HepG2 (cell line): Measurements from ENCODE around the gene ACOT4. TPM values are rescaled to one million over a fixed set of nuclear protein-coding genes. Genes with fewer than 3 reads are reported as not detected.

Experiments used
- ATF7-NPFF ChIP-seq: sonication (generic); formaldehyde crosslinking; IDR thresholded peaks from 2 replicates; pipeline ENCODE4 v1.8.1; 2023; ENCODE audit warnings: mild to moderate bottlenecking, low read depth, missing genetic modification reagents, moderate library complexity
- ATRX ChIP-seq: sonication (generic); formaldehyde crosslinking; IDR thresholded peaks from 2 replicates; pipeline ENCODE4 v1.4.0; 2020; ENCODE audit warnings: missing genetic modification reagents, borderline replicate concordance
- BATF2 ChIP-seq: sonication (generic); formaldehyde crosslinking; IDR thresholded peaks from 2 replicates; pipeline ENCODE4 v1.8.0; 2022; ENCODE audit warnings: mild to moderate bottlenecking, missing genetic modification reagents, moderate library complexity
- CEBPB ChIP-seq: IDR thresholded peaks from 2 replicates; pipeline ENCODE4 v1.6.1; 2011; ENCODE audit warnings: low read depth, low read length, improper control_type of control experiment, borderline replicate concordance
- ELF1 ChIP-seq: sonication (generic); formaldehyde crosslinking; IDR thresholded peaks from 2 replicates; pipeline ENCODE4 v1.4.0; 2020; ENCODE audit warnings: missing genetic modification reagents
- GTF3A ChIP-seq: sonication (generic); formaldehyde crosslinking; conservative IDR thresholded peaks from 2 replicates; pipeline ENCODE4 v1.4.0; 2020; ENCODE audit warnings: mild to moderate bottlenecking, missing genetic modification reagents
- HDAC2 ChIP-seq: sonication (generic); formaldehyde crosslinking; IDR thresholded peaks from 2 replicates; pipeline ENCODE4 v1.4.0; 2020; ENCODE audit warnings: missing genetic modification reagents
- HIVEP1 ChIP-seq: sonication (generic); formaldehyde crosslinking; IDR thresholded peaks from 2 replicates; pipeline ENCODE4 v1.4.0; 2020; ENCODE audit warnings: mild to moderate bottlenecking, missing genetic modification reagents
- HNRNPLL ChIP-seq: fragments of 200-400 bp; formaldehyde crosslinking; IDR thresholded peaks from 2 replicates; pipeline ENCODE4 v1.6.1; 2017; ENCODE audit warnings: mild to moderate bottlenecking, low read depth, low read length; ENCODE audit not compliant: poor library complexity, severe bottlenecking
- HOXD1 ChIP-seq: sonication (generic); formaldehyde crosslinking; IDR thresholded peaks from 2 replicates; pipeline ENCODE4 v1.5.0; 2020; ENCODE audit warnings: missing genetic modification reagents
- KDM5A ChIP-seq: fragments of 200-600 bp; sonication (generic); IDR thresholded peaks from 2 replicates; pipeline ENCODE4 v1.7.0; 2018; ENCODE audit warnings: antibody characterized with exemption, mild to moderate bottlenecking, low read length, borderline replicate concordance
- RFXANK ChIP-seq: IDR thresholded peaks from 2 replicates; pipeline ENCODE4 v1.6.1; 2016
- SIN3A ChIP-seq: IDR thresholded peaks from 2 replicates; pipeline ENCODE4 v1.6.1; 2011; ENCODE audit warnings: low read depth, mild to moderate bottlenecking, control low read depth, low read length, borderline replicate concordance
- SNRNP70 ChIP-seq: fragments of 200-400 bp; formaldehyde crosslinking; IDR thresholded peaks from 2 replicates; pipeline ENCODE4 v1.6.1; 2017; ENCODE audit warnings: mild to moderate bottlenecking, low read depth, low read length, moderate library complexity
- SP1 ChIP-seq, 2 experiments: fragments of 450-650 bp in 1 of 2; sonication (generic) in 1 of 2; formaldehyde crosslinking in 1 of 2; IDR thresholded peaks; 2 replicates each; pipeline versions ENCODE4 v1.4.0 to v1.6.1; 2016 to 2020; ENCODE audit warnings: missing genetic modification reagents in 1 of 2
- STAT5B ChIP-seq: sonication (generic); formaldehyde crosslinking; IDR thresholded peaks from 2 replicates; pipeline ENCODE4 v1.4.0; 2020; ENCODE audit warnings: missing genetic modification reagents
- TBX3 ChIP-seq: fragments of 450-650 bp; IDR thresholded peaks from 2 replicates; pipeline ENCODE4 v1.6.1; 2017; ENCODE audit warnings: antibody characterized with exemption, mild to moderate bottlenecking, inconsistent platforms, borderline replicate concordance
- TCF7 ChIP-seq: sonication (generic); IDR thresholded peaks from 2 replicates; pipeline ENCODE4 v1.6.1; 2016; ENCODE audit warnings: antibody characterized with exemption, low read depth
- YEATS4 ChIP-seq: sonication (generic); formaldehyde crosslinking; IDR thresholded peaks from 2 replicates; pipeline ENCODE4 v1.4.0; 2020; ENCODE audit warnings: missing genetic modification reagents, borderline replicate concordance
- ZBTB21 ChIP-seq: sonication (generic); formaldehyde crosslinking; IDR thresholded peaks from 2 replicates; pipeline ENCODE4 v1.4.0; 2020; ENCODE audit warnings: missing genetic modification reagents
- ZBTB7A ChIP-seq: sonication (generic); formaldehyde crosslinking; IDR thresholded peaks from 2 replicates; pipeline ENCODE4 v1.8.0; 2022; ENCODE audit warnings: mild to moderate bottlenecking, missing genetic modification reagents
- ZFP36 ChIP-seq: fragments of 150-350 bp; IDR thresholded peaks from 2 replicates; pipeline ENCODE4 v1.6.1; 2018; ENCODE audit warnings: borderline replicate concordance, low read length, low read depth; ENCODE audit not compliant: partially characterized antibody
- ZNF20 ChIP-seq: sonication (generic); formaldehyde crosslinking; IDR thresholded peaks from 2 replicates; pipeline ENCODE4 v1.4.0; 2020; ENCODE audit warnings: mild to moderate bottlenecking, moderate library complexity, missing genetic modification reagents
- ZNF484 ChIP-seq: sonication (generic); formaldehyde crosslinking; IDR thresholded peaks from 2 replicates; pipeline ENCODE4 v1.5.1; 2020; ENCODE audit warnings: mild to moderate bottlenecking, low read depth, missing genetic modification reagents, borderline replicate concordance
- ZNF549 ChIP-seq: sonication (generic); formaldehyde crosslinking; IDR thresholded peaks from 2 replicates; pipeline ENCODE4 v1.5.0; 2020; ENCODE audit warnings: missing genetic modification reagents
- ZNF616 ChIP-seq: sonication (generic); formaldehyde crosslinking; IDR thresholded peaks from 2 replicates; pipeline ENCODE4 v1.5.0; 2020; ENCODE audit warnings: low read depth, mild to moderate bottlenecking, missing genetic modification reagents
- ZNF670 ChIP-seq: sonication (generic); formaldehyde crosslinking; IDR thresholded peaks from 2 replicates; pipeline ENCODE4 v1.8.0; 2022; ENCODE audit warnings: mild to moderate bottlenecking, missing genetic modification reagents, borderline replicate concordance
- ZNF674 ChIP-seq: sonication (generic); formaldehyde crosslinking; IDR thresholded peaks from 2 replicates; pipeline ENCODE4 v1.5.0; 2020; ENCODE audit warnings: low read depth, mild to moderate bottlenecking, missing genetic modification reagents
- ZSCAN9 ChIP-seq: IDR thresholded peaks from 2 replicates; pipeline ENCODE4 v1.6.1; 2016; ENCODE audit warnings: borderline replicate concordance
- ZZZ3 ChIP-seq: sonication (generic); formaldehyde crosslinking; IDR thresholded peaks from 2 replicates; pipeline ENCODE4 v1.4.0; 2020; ENCODE audit warnings: missing genetic modification reagents, mild to moderate bottlenecking, borderline replicate concordance
- polyA plus RNA-seq, 8 experiments: library from polyadenylated mRNA; depleted of rRNA in 3 of 8; stranded (reverse) in 7 of 8; unstranded in 1 of 8; fragments of >200 nt; fragmentation: Illumina TruSeq in 4 of 8; extraction: Trizol in 4 of 8; gene quantifications; 2 replicates each; pipeline versions ENCODE4 v1.2.1 to v1.2.3, GENCODE V29; 2011 to 2016; ENCODE audit warnings: low read depth in 4 of 8, missing spikeins in 1 of 8, mixed read lengths in 1 of 8; ENCODE audit not compliant: insufficient read depth in 1 of 8
- total RNA-seq, 5 experiments: library from RNA; depleted of rRNA; stranded (reverse); fragments of >200 nt; fragmentation: Illumina TruSeq; extraction: Trizol; gene quantifications; 2 replicates each; pipeline ENCODE4 v1.2.3, GENCODE V29; 2016; ENCODE audit warnings: low read depth in 1 of 5
- TF ChIP-seq, protein P1 (sequence below): sonication (generic); formaldehyde crosslinking; IDR thresholded peaks from 2 replicates; pipeline ENCODE4 v1.8.1; 2023; ENCODE audit warnings: mild to moderate bottlenecking, missing genetic modification reagents

The ACOT4 gene
- total and polyA plus RNA-seq, 2 of the 13 experiments (the other 11 are each of a cell fraction or from before 2014, with no cell fraction given), result 0.04 to 0.05 TPM

GRCh38 chr14:73644531-73645247 is 53.0 kb downstream of the ACOT4 start, which contains the start of gene DNAL1 (continued):
- TF ChIP-seq CEBPB, result no peak
- peak; percentile 38; the same call in 1 of the 2 replicates for TF ChIP-seq HDAC2 (CRISPR knock-in tag)
- TF ChIP-seq ZZZ3, result no peak
- TF ChIP-seq ZNF616 (CRISPR knock-in tag), result no peak
- TF ChIP-seq RFXANK, result no peak
- no peak for TF ChIP-seq SNRNP70
- peak; percentile 92 for TF ChIP-seq HNRNPLL
- TF ChIP-seq ZFP36, result no peak
- TF ChIP-seq ATF7-NPFF (CRISPR knock-in tag), result peak; percentile 37; the same call in 1 of the 2 replicates
- TF ChIP-seq ZNF484 (CRISPR knock-in tag), result no peak
- TF ChIP-seq HIVEP1, result no peak
- no peak for TF ChIP-seq ATRX (CRISPR knock-in tag)
- TF ChIP-seq ZNF549 (CRISPR knock-in tag), result no peak
- no peak for TF ChIP-seq BATF2 (CRISPR knock-in tag)
- no peak for TF ChIP-seq TBX3
- no peak for TF ChIP-seq ZNF674 (CRISPR knock-in tag)
- no peak for TF ChIP-seq ZSCAN9
- TF ChIP-seq, protein P1, sequence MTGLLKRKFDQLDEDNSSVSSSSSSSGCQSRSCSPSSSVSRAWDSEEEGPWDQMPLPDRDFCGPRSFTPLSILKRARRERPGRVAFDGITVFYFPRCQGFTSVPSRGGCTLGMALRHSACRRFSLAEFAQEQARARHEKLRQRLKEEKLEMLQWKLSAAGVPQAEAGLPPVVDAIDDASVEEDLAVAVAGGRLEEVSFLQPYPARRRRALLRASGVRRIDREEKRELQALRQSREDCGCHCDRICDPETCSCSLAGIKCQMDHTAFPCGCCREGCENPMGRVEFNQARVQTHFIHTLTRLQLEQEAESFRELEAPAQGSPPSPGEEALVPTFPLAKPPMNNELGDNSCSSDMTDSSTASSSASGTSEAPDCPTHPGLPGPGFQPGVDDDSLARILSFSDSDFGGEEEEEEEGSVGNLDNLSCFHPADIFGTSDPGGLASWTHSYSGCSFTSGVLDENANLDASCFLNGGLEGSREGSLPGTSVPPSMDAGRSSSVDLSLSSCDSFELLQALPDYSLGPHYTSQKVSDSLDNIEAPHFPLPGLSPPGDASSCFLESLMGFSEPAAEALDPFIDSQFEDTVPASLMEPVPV (CRISPR knock-in tag), result no peak; the same call in 1 of the 2 replicates
- TF ChIP-seq STAT5B (CRISPR knock-in tag), result no peak
- peak; percentile 63; the same call in 1 of the 2 replicates for TF ChIP-seq ELF1 (CRISPR knock-in tag)
- TF ChIP-seq ZNF20, result no peak
- no peak for TF ChIP-seq ZBTB21 (CRISPR knock-in tag)
- TF ChIP-seq HOXD1, result no peak
- TF ChIP-seq SIN3A, result peak; percentile 81; the same call in 1 of the 2 replicates
- TF ChIP-seq YEATS4, result peak; percentile 38; the same call in 1 of the 2 replicates
- no peak for TF ChIP-seq ZBTB7A (CRISPR knock-in tag)
- peak; percentile 63 for TF ChIP-seq KDM5A
- TF ChIP-seq ZNF670 (CRISPR knock-in tag), result 0 out of 2 replicates have a peak, but pooled peaks have one; percentile 47
- TF ChIP-seq TCF7, result no peak
- TF ChIP-seq GTF3A (CRISPR knock-in tag), result no peak
- TF ChIP-seq SP1 (IDR thresholded peaks at IDR 0.05), result no peak
- 0 out of 2 replicates have a peak, but pooled peaks have one; percentile 20 for TF ChIP-seq SP1 (CRISPR knock-in tag; IDR thresholded peaks at IDR 0.05)
